Body of pancreas (tissue), 4 donors: ENCODE measurements around the gene SOX18.
"Not testable (repeated sequence)": the region's sequence is repeated elsewhere in the genome, so short reads cannot be mapped to it uniquely, and the experiment has no call there.

Experiments
- CTCF ChIP-seq, 7 experiments: fragments of 450-650 bp in 4 of 7; fragments of 200-600 bp in 3 of 7; sonication (generic) in 3 of 7; IDR thresholded peaks; one replicate each; pipeline ENCODE4 v1.5.1; 2016 to 2019; ENCODE audit warnings: antibody characterized with exemption in 7 of 7
- POLR2A ChIP-seq, 3 donors: fragments of 450-650 bp; IDR thresholded peaks; one replicate each; pipeline ENCODE4 v1.6.1; 2016; ENCODE audit warnings: antibody characterized with exemption in 3 of 3, mild to moderate bottlenecking in 2 of 3

- not testable (repeated sequence) for TF ChIP-seq POLR2A, CTCF (IDR thresholded peaks at IDR 0.05)
Observed at GRCh38 chr20:64087226-64087825, 37.9 kb upstream of the SOX18 start.
